ENCODE results near the gene SMIM32. TPM values are rescaled to one million over a fixed set of nuclear protein-coding genes. Genes with fewer than 3 reads are reported as not detected.

The SMIM32 gene
- total RNA-seq, 1 donor from 2014 or later, result 0.30 TPM

- H3K9me3 ChIP-seq (ENCODE audit: insufficient read depth, low read depth, low read length), result no peaks in the 10 kb centered on the region
- no peaks in the 10 kb centered on the region for H3K9me3 Mint-ChIP-seq (ENCODE audit: unreplicated experiment)
- peaks cover 22% of the 10 kb centered on the region for H3K36me3 ChIP-seq (ENCODE audit: insufficient read depth, low read length)
- H3K27ac ChIP-seq (ENCODE audit: low read depth, low read length), result no peak overlapping the region
- no peak for DNase-seq (ENCODE audit: low read depth)
- H3K9ac ChIP-seq (ENCODE audit: low read length), result no peak overlapping the region
- peaks cover 8% of the 10 kb centered on the region for H3K36me3 Mint-ChIP-seq (ENCODE audit: low read depth, unreplicated experiment)
- TF ChIP-seq EZH2 (IDR thresholded peaks at IDR 0.05; ENCODE audit: insufficient read depth, low read length), result no peak
- no peak for TF ChIP-seq CTCF (IDR thresholded peaks at IDR 0.05; ENCODE audit: insufficient read depth, low read depth, low read length)
- no peaks in the 10 kb centered on the region for H3K27me3 ChIP-seq (ENCODE audit: insufficient read depth, low read length)
- no peak overlapping the region for H3K4me3 ChIP-seq (ENCODE audit: insufficient read depth, low read depth, low read length)
- H3K79me2 ChIP-seq (ENCODE audit: insufficient read depth, low read length), result peaks cover 70% of the 10 kb centered on the region
- peaks cover 37% of the 10 kb centered on the region for H4K20me1 ChIP-seq (ENCODE audit: insufficient read depth, low read length)
- H3K4me1 ChIP-seq (ENCODE audit: insufficient read depth, low read length), result no peaks in the 10 kb centered on the region
- H3K27ac Mint-ChIP-seq (ENCODE audit: unreplicated experiment), result no peak overlapping the region
- no peaks in the 10 kb centered on the region for H3K27me3 Mint-ChIP-seq (ENCODE audit: low read depth, unreplicated experiment)
- FAIRE-seq, result peak; percentile 41
- H3K4me3 Mint-ChIP-seq (ENCODE audit: unreplicated experiment), result no peak overlapping the region
- H2AFZ ChIP-seq (ENCODE audit: low read depth, low read length), result no peak overlapping the region
- H3K4me2 ChIP-seq (ENCODE audit: low read length), result no peak overlapping the region
- H3K4me1 Mint-ChIP-seq (ENCODE audit: low read depth, unreplicated experiment), result peaks cover 17% of the 10 kb centered on the region
Observed at GRCh38 chr5:136162008-136162407, 31.0 kb downstream of the SMIM32 start.

DNA sequence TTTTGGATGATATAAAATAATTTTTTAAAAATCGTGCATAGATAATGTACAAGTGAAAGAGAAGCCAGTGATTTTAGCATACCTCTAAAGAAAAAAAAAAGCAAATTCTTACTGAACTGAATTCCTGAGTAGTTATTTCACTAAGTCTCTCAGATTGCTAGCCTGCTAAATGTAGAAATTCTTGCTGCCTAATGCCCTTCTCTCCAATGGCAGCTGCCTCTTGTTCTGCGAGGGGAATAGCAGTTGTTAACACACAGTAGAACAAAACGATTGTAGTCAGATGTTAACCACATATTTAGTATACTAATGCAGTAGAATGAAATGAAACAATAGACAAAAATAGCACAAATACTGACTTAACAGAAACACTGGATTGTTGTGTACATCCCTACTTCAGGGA, 33.5 kb downstream of the SMIM32 start:
- H2AFZ ChIP-seq (ENCODE audit: low read depth, low read length), result no peak overlapping the region
- peaks cover 83% of the 10 kb centered on the region for H3K79me2 ChIP-seq (ENCODE audit: insufficient read depth, low read length)
- H3K4me1 ChIP-seq (ENCODE audit: insufficient read depth, low read length), result no peaks in the 10 kb centered on the region
- H3K27me3 ChIP-seq (ENCODE audit: insufficient read depth, low read length), result no peaks in the 10 kb centered on the region
- Mint-ChIP-seq H3K36me3 (ENCODE audit: low read depth, unreplicated experiment) (peaks cover 15% of the 10 kb centered on the region), H3K27me3 (ENCODE audit: low read depth, unreplicated experiment) (no peaks in the 10 kb centered on the region), H3K9me3 (ENCODE audit: unreplicated experiment) (no peaks in the 10 kb centered on the region), H3K4me1 (ENCODE audit: low read depth, unreplicated experiment) (peaks cover 27% of the 10 kb centered on the region), H3K27ac (ENCODE audit: unreplicated experiment) (no peak overlapping the region), H3K4me3 (ENCODE audit: unreplicated experiment) (no peak overlapping the region)
- H3K4me2 ChIP-seq (ENCODE audit: low read length), result peak overlapping the region; percentile 14
- no peak overlapping the region for H3K4me3 ChIP-seq (ENCODE audit: insufficient read depth, low read depth, low read length)
- TF ChIP-seq EZH2 (IDR thresholded peaks at IDR 0.05; ENCODE audit: insufficient read depth, low read length) (no peak), CTCF (IDR thresholded peaks at IDR 0.05; ENCODE audit: insufficient read depth, low read depth, low read length) (no peak)
- FAIRE-seq, result peak; percentile 39
- DNase-seq (ENCODE audit: low read depth), result peak; percentile 66
- H4K20me1 ChIP-seq (ENCODE audit: insufficient read depth, low read length), result peaks cover 58% of the 10 kb centered on the region
- H3K36me3 ChIP-seq (ENCODE audit: insufficient read depth, low read length), result peaks cover 29% of the 10 kb centered on the region
- H3K27ac ChIP-seq (ENCODE audit: low read depth, low read length), result no peak overlapping the region
- H3K9me3 ChIP-seq (ENCODE audit: insufficient read depth, low read depth, low read length), result no peaks in the 10 kb centered on the region
- H3K9ac ChIP-seq (ENCODE audit: low read length), result no peak overlapping the region

DNA sequence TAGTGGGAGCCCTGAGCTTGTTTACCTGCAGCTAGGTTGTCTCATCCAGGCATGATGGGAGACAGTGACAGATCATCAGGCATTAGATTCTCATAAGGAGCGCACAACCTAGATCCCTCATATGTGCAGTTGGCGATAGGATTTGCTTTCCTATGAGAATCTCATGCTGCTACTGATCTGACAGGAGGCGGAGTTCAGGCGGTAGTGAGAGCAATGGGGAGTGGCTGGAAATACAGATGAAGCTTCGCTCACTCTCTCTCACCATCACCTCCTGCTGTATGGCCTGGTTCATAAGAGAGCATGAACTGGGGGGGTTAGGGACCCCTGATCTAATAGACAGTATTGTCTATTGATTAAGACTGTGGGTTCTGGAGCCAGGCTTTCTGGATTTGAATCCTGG, 35.4 kb downstream of the SMIM32 start:
- Histone ChIP-seq H3K4me2 (ENCODE audit: low read length) (no peak overlapping the region), H3K9me3 (ENCODE audit: insufficient read depth, low read depth, low read length) (no peaks in the 10 kb centered on the region), H3K27me3 (ENCODE audit: insufficient read depth, low read length) (no peaks in the 10 kb centered on the region), H3K4me3 (ENCODE audit: insufficient read depth, low read depth, low read length) (no peak overlapping the region), H3K36me3 (ENCODE audit: insufficient read depth, low read length) (peaks cover 25% of the 10 kb centered on the region), H3K79me2 (ENCODE audit: insufficient read depth, low read length) (peaks cover 92% of the 10 kb centered on the region), H3K27ac (ENCODE audit: low read depth, low read length) (no peak overlapping the region), H4K20me1 (ENCODE audit: insufficient read depth, low read length) (peaks cover 71% of the 10 kb centered on the region), H3K4me1 (ENCODE audit: insufficient read depth, low read length) (no peaks in the 10 kb centered on the region), H2AFZ (ENCODE audit: low read depth, low read length) (no peak overlapping the region), H3K9ac (ENCODE audit: low read length) (no peak overlapping the region)
- no peaks in the 10 kb centered on the region for H3K9me3 Mint-ChIP-seq (ENCODE audit: unreplicated experiment)
- H3K27ac Mint-ChIP-seq (ENCODE audit: unreplicated experiment), result no peak overlapping the region
- TF ChIP-seq CTCF (IDR thresholded peaks at IDR 0.05; ENCODE audit: insufficient read depth, low read depth, low read length), result no peak
- no peak for TF ChIP-seq EZH2 (IDR thresholded peaks at IDR 0.05; ENCODE audit: insufficient read depth, low read length)
- FAIRE-seq (no peak), DNase-seq (ENCODE audit: low read depth) (no peak)
- H3K4me1 Mint-ChIP-seq (ENCODE audit: low read depth, unreplicated experiment), result peaks cover 27% of the 10 kb centered on the region
- H3K36me3 Mint-ChIP-seq (ENCODE audit: low read depth, unreplicated experiment), result peaks cover 14% of the 10 kb centered on the region
- no peak overlapping the region for H3K4me3 Mint-ChIP-seq (ENCODE audit: unreplicated experiment)
- H3K27me3 Mint-ChIP-seq (ENCODE audit: low read depth, unreplicated experiment), result no peaks in the 10 kb centered on the region
